Common myeloid progenitor, CD34-positive (primary cell): Measurements from ENCODE around the gene DLST.
A peak's percentile ranks its signal among the peaks of the same experiment; 100 is the strongest.

Experiments
- CTCF ChIA-PET: fragments of 350-600 bp; sonication (Branson Sonifier 250); formaldehyde crosslinking; loops from one replicate; lab custom pipeline; 2021; ENCODE audit warnings: antibody characterized with exemption; lab: Charles Lee
- POLR2A ChIA-PET: fragments of 350-600 bp; sonication (Branson Sonifier 250); formaldehyde crosslinking; loops from one replicate; lab custom pipeline; 2021; ENCODE audit warnings: antibody characterized with exemption; lab: Charles Lee
- DNase-seq, 3 donors: peaks; one replicate each; pipeline versions ENCODE4 v3.0.0 to v3.0.0-alpha.2; 2013
- H3K27ac ChIP-seq, 2 experiments: 1 replicate in 1 of 2; 2 replicates in 1 of 2; pipeline ENCODE4 v1.7.0; 2013; ENCODE audit warnings: inconsistent platforms in 2 of 2, low read length in 2 of 2, mild to moderate bottlenecking in 2 of 2, low read depth in 1 of 2, moderate library complexity in 1 of 2; ENCODE audit not compliant: severe bottlenecking in 2 of 2, insufficient read depth in 1 of 2, poor library complexity in 1 of 2
- H3K27me3 ChIP-seq, 5 experiments: replicated peaks in 2 of 5; 1 replicate in 3 of 5; 2 replicates in 2 of 5; pipeline versions ENCODE4 v1.6.1 to v1.7.0; 2013; ENCODE audit warnings: low read length in 4 of 5, mild to moderate bottlenecking in 2 of 5, moderate library complexity in 2 of 5, inconsistent platforms in 1 of 5; ENCODE audit not compliant: insufficient read depth in 5 of 5, control insufficient read depth in 4 of 5
- H3K36me3 ChIP-seq, 4 experiments: 1 replicate in 2 of 4; 2 replicates in 2 of 4; pipeline versions ENCODE4 v1.6.1 to v1.7.0; 2013; ENCODE audit warnings: low read length in 3 of 4, control low read depth in 1 of 4, mild to moderate bottlenecking in 1 of 4; ENCODE audit not compliant: control insufficient read depth in 4 of 4, insufficient read depth in 4 of 4
- H3K4me1 ChIP-seq, 4 experiments: 1 replicate in 3 of 4; 2 replicates in 1 of 4; pipeline versions ENCODE4 v1.6.1 to v1.7.1; 2013; ENCODE audit warnings: low read length in 3 of 4, mild to moderate bottlenecking in 3 of 4, control low read depth in 1 of 4, inconsistent platforms in 1 of 4, moderate library complexity in 1 of 4; ENCODE audit not compliant: control insufficient read depth in 4 of 4, insufficient read depth in 4 of 4; ENCODE audit errors: control extremely low read depth in 1 of 4
- H3K4me3 ChIP-seq, 7 experiments: 1 replicate in 4 of 7; 2 replicates in 3 of 7; pipeline versions ENCODE4 v1.5.1 to v1.7.0; 2013; ENCODE audit warnings: mild to moderate bottlenecking in 7 of 7, low read length in 6 of 7, moderate library complexity in 6 of 7, inconsistent platforms in 2 of 7, low read depth in 2 of 7, control low read depth in 1 of 7; ENCODE audit not compliant: insufficient read depth in 4 of 7, control insufficient read depth in 1 of 7; ENCODE audit errors: extremely low read depth in 1 of 7
- H3K9me3 ChIP-seq, 5 experiments: 1 replicate in 4 of 5; 2 replicates in 1 of 5; pipeline versions ENCODE4 v1.6.1 to v1.7.1; 2013; ENCODE audit warnings: low read length in 4 of 5, mild to moderate bottlenecking in 2 of 5, inconsistent platforms in 1 of 5, low read depth in 1 of 5, moderate library complexity in 1 of 5; ENCODE audit not compliant: control insufficient read depth in 4 of 5, insufficient read depth in 2 of 5; ENCODE audit errors: control extremely low read depth in 1 of 5
- WGBS: methylation state at CpG from one replicate; pipeline ENCODE4 v1.1.5; 2013; ENCODE audit not compliant: insufficient coverage; 5-methylcytosine and 5-hydroxymethylcytosine counted together

The DLST gene

GRCh38 chr14:74940956-74941565, 59.3 kb downstream of the DLST start:
- POLR2A ChIA-PET, result interaction anchor here (0.7 kb wide), 1 partner anchor 104 kb away, joined by 5 read pairs; no protein-coding TSS in a partner anchor
- WGBS, result 67% methylated on average over 14 of the region's 18 CpGs

GRCh38 chr14:74941676-74942097, 60.0 kb downstream of the DLST start:
- no peaks in the 10 kb centered on the region for H3K9me3 ChIP-seq
- no peaks in the 10 kb centered on the region for H3K27me3 ChIP-seq
- WGBS, result 9% methylated on average over 8 of the region's 13 CpGs
- H3K27ac ChIP-seq, result peak overlapping the region in 1 of 2 experiments; percentile 59
- H3K4me3 ChIP-seq, result peak overlapping the region in 2 of 7 experiments; percentile 34 to 49
- H3K36me3 ChIP-seq, result no peaks in the 10 kb centered on the region
- peak; percentile 47 to 76 (median 72) for DNase-seq
- peaks cover 2 to 67% (median 42%) of the 10 kb centered on the region in 4 experiments for H3K4me1 ChIP-seq
- CTCF ChIA-PET, result interaction anchor here (0.6 to 4.6 kb wide), 12 partner anchors 10 to 149 kb away, joined by 3 to 27 read pairs (median 4); partner anchors contain the start of genes PROX2 and RPS6KL1
- POLR2A ChIA-PET, result interaction anchor here (0.6 kb wide), 1 partner anchor 19 kb away, joined by 4 read pairs; the partner anchor contains the start of gene RPS6KL1

More at GRCh38 chr14:74940956-74941565, 59.3 kb downstream of the DLST start:
- Histone ChIP-seq H3K4me1 (peaks cover 2 to 65% (median 39%) of the 10 kb centered on the region in 4 experiments), H3K4me3 (no peak overlapping the region), H3K27ac (peak overlapping the region in 1 of 2 experiments; percentile 59), H3K9me3 (no peaks in the 10 kb centered on the region), H3K36me3 (no peaks in the 10 kb centered on the region), H3K27me3 (no peaks in the 10 kb centered on the region)
- CTCF ChIA-PET, result interaction anchor here (0.6 to 4.6 kb wide), 12 partner anchors 11 to 149 kb away, joined by 3 to 27 read pairs (median 4); partner anchors contain the start of genes PROX2 and RPS6KL1
- no peak for DNase-seq

- Histone ChIP-seq H3K4me1 (peaks cover 2 to 65% (median 42%) of the 10 kb centered on the region in 4 experiments), H3K4me3 (peak overlapping the region in 2 of 7 experiments; percentile 34), H3K9me3 (no peaks in the 10 kb centered on the region), H3K27ac (peak overlapping the region in 1 of 2 experiments; percentile 59), H3K36me3 (no peaks in the 10 kb centered on the region), H3K27me3 (no peaks in the 10 kb centered on the region)
- DNase-seq, result no peak
- 85% methylated on average over 9 of the region's 12 CpGs for WGBS
- CTCF ChIA-PET, result interaction anchor here (0.7 to 4.6 kb wide), 12 partner anchors 10 to 141 kb away, joined by 3 to 27 read pairs (median 4); partner anchors contain the start of genes PROX2 and RPS6KL1
- POLR2A ChIA-PET, result interaction anchor here (0.6 kb wide), 1 partner anchor 20 kb away, joined by 4 read pairs; the partner anchor contains the start of gene RPS6KL1
Observed at GRCh38 chr14:74942181-74942580, 60.5 kb downstream of the DLST start.

- no peaks in the 10 kb centered on the region for H3K27me3 ChIP-seq
- no peak for DNase-seq
- H3K9me3 ChIP-seq, result no peaks in the 10 kb centered on the region
- peaks cover 2 to 65% (median 42%) of the 10 kb centered on the region in 4 experiments for H3K4me1 ChIP-seq
- peak overlapping the region in 1 of 2 experiments; percentile 59 for H3K27ac ChIP-seq
- ChIA-PET CTCF (interaction anchor here (0.8 to 4.6 kb wide), 8 partner anchors 9 to 81 kb away, joined by 3 to 27 read pairs (median 8); partner anchors contain the start of genes PROX2 and RPS6KL1), POLR2A (interaction anchor here (0.6 kb wide), 1 partner anchor 20 kb away, joined by 4 read pairs; the partner anchor contains the start of gene RPS6KL1)
- no peaks in the 10 kb centered on the region for H3K36me3 ChIP-seq
- H3K4me3 ChIP-seq, result peak overlapping the region in 1 of 7 experiments; percentile 34
- WGBS, result 84% methylated on average over 9 of the region's 11 CpGs
Observed at GRCh38 chr14:74942608-74943007, 60.9 kb downstream of the DLST start.

GRCh38 chr14:74945261-74945851, 63.6 kb downstream of the DLST start:
- H3K27ac ChIP-seq, result no peak overlapping the region
- peaks cover 2 to 51% (median 33%) of the 10 kb centered on the region in 4 experiments for H3K4me1 ChIP-seq
- 80% methylated on average over 11 of the region's 17 CpGs for WGBS
- no peaks in the 10 kb centered on the region for H3K9me3 ChIP-seq
- H3K36me3 ChIP-seq, result no peaks in the 10 kb centered on the region
- CTCF ChIA-PET, result interaction anchor here (0.6 to 6.7 kb wide), 28 partner anchors 8 to 166 kb away, joined by 3 to 38 read pairs (median 4); partner anchors contain the start of genes ACYP1 and RPS6KL1
- H3K27me3 ChIP-seq, result no peaks in the 10 kb centered on the region
- H3K4me3 ChIP-seq, result no peak overlapping the region
- POLR2A ChIA-PET, result interaction anchor here (0.6 kb wide), 1 partner anchor 90 kb away, joined by 9 read pairs; no protein-coding TSS in a partner anchor
- DNase-seq, result no peak

- whole genome bisulfite sequencing, result 38% methylated on average over 17 of the region's 17 CpGs
- Histone ChIP-seq H3K27ac (no peak overlapping the region), H3K36me3 (no peaks in the 10 kb centered on the region), H3K27me3 (no peaks in the 10 kb centered on the region), H3K4me1 (peaks cover 2 to 51% (median 27%) of the 10 kb centered on the region in 4 experiments), H3K9me3 (no peaks in the 10 kb centered on the region), H3K4me3 (no peak overlapping the region)
- POLR2A ChIA-PET, result interaction anchor here (0.6 kb wide), 1 partner anchor 89 kb away, joined by 9 read pairs; no protein-coding TSS in a partner anchor
- CTCF ChIA-PET, result interaction anchor here (0.6 to 6.7 kb wide), 29 partner anchors 8 to 165 kb away, joined by 3 to 38 read pairs (median 4); partner anchors contain the start of genes ACYP1 and RPS6KL1
- peak; percentile 60 to 71 (median 63) for DNase-seq
Observed at GRCh38 chr14:74945852-74946658, 64.3 kb downstream of the DLST start.
